Natural killer cell (primary cell): ENCODE measurements around the gene BSND. TPM values are rescaled to one million over a fixed set of nuclear protein-coding genes. Genes with fewer than 3 reads are reported as not detected.
"Not testable (repeated sequence)": the region's sequence is repeated elsewhere in the genome, so short reads cannot be mapped to it uniquely, and the experiment has no call there.

Experiments used
- ATAC-seq, 3 donors: fragments of 150-1000 bp in 2 of 3; fragments of 200-7000 bp in 1 of 3; cut with Tn5 transposase; 1 replicate in 1 of 3; 2 replicates in 2 of 3; pipeline ENCODE4 v1.10.0; 2021; ENCODE audit warnings: mild to moderate bottlenecking in 2 of 3, moderate library complexity in 2 of 3
- DNase-seq, 2 donors: peaks; one replicate each; pipeline versions ENCODE4 v3.0.0 to v3.0.0-alpha.2; 2013 to 2021; ENCODE audit warnings: mixed read lengths in 1 of 2
- H3K27ac ChIP-seq: one replicate; pipeline ENCODE4 v1.5.1; 2013; ENCODE audit warnings: mild to moderate bottlenecking, low read length
- H3K27me3 ChIP-seq: one replicate; pipeline ENCODE4 v1.6.1; 2013; ENCODE audit warnings: low read length; ENCODE audit not compliant: control insufficient read depth, insufficient read depth
- H3K36me3 ChIP-seq: one replicate; pipeline ENCODE4 v1.6.1; 2013; ENCODE audit warnings: low read length; ENCODE audit not compliant: control insufficient read depth, insufficient read depth
- H3K4me1 ChIP-seq: one replicate; pipeline ENCODE4 v1.6.1; 2013; ENCODE audit warnings: low read length; ENCODE audit not compliant: control insufficient read depth, insufficient read depth
- H3K4me3 ChIP-seq: one replicate; pipeline ENCODE4 v1.5.1; 2013; ENCODE audit warnings: low read length
- H3K9me3 ChIP-seq: one replicate; pipeline ENCODE4 v1.6.1; 2013; ENCODE audit warnings: low read length; ENCODE audit not compliant: control insufficient read depth, insufficient read depth
- H3K27ac Mint-ChIP-seq, 2 donors: one replicate each; pipeline ENCODE4 v1.8.0; 2022; ENCODE audit warnings: mild to moderate bottlenecking in 2 of 2, mixed read lengths in 2 of 2, moderate library complexity in 1 of 2
- H3K27me3 Mint-ChIP-seq, 2 donors: one replicate each; pipeline ENCODE4 v1.8.0; 2022; ENCODE audit warnings: low read depth in 2 of 2, mixed read lengths in 2 of 2
- H3K36me3 Mint-ChIP-seq: one replicate; pipeline ENCODE4 v1.8.0; 2022; ENCODE audit warnings: mixed read lengths
- H3K4me1 Mint-ChIP-seq, 2 donors: one replicate each; pipeline ENCODE4 v1.8.0; 2022; ENCODE audit warnings: mixed read lengths in 2 of 2
- H3K4me3 Mint-ChIP-seq: one replicate; pipeline ENCODE4 v1.8.0; 2022; ENCODE audit warnings: mild to moderate bottlenecking, moderate library complexity, mixed read lengths
- H3K9me3 Mint-ChIP-seq, 2 donors: one replicate each; pipeline ENCODE4 v1.8.0; 2022; ENCODE audit warnings: mixed read lengths in 2 of 2
- CTCF ChIP-seq: fragments of 200-600 bp; IDR thresholded peaks from one replicate; pipeline ENCODE4 v1.8.0; 2022; ENCODE audit warnings: antibody characterized with exemption
- WGBS: methylation state at CpG from one replicate; pipeline ENCODE4 v1.1.7; 2013; ENCODE audit warnings: missing lambda C conversion rate; ENCODE audit not compliant: insufficient coverage; 5-methylcytosine and 5-hydroxymethylcytosine counted together
- intact Hi-C: fragments of 100-400 bp; cut with micrococcal nuclease; formaldehyde crosslinking; loops from one replicate; pipeline ENCODE4 v1.14.2; 2022
- total RNA-seq, 4 donors: library from RNA; stranded (reverse); fragments of 120-200 nt in 1 of 4; gene quantifications; one replicate each; pipeline versions ENCODE4 v1.2.3 to v1.2.4, GENCODE V29; 2013 to 2022

The BSND gene
- total RNA-seq, 3 donors from 2014 or later (not counting 1 experiment from before 2014, with no cell fraction given) = not detected

- Histone ChIP-seq H3K36me3 (no peaks in the 10 kb centered on the region), H3K27ac (no peak overlapping the region), H3K9me3 (no peaks in the 10 kb centered on the region), H3K4me1 (no peaks in the 10 kb centered on the region), H3K4me3 (no peak overlapping the region), H3K27me3 (no peaks in the 10 kb centered on the region)
- no peaks in the 10 kb centered on the region for H3K4me1 Mint-ChIP-seq
- no peak overlapping the region for H3K27ac Mint-ChIP-seq
- no peak overlapping the region for H3K4me3 Mint-ChIP-seq
- intact Hi-C loops = no loop called here
- WGBS = 73% methylated on average over 12 of the region's 12 CpGs
- no peaks in the 10 kb centered on the region for H3K36me3 Mint-ChIP-seq
- no peak for TF ChIP-seq CTCF
- H3K9me3 Mint-ChIP-seq = no peaks in the 10 kb centered on the region
- no peak for ATAC-seq
- peaks cover 23 to 29% of the 10 kb centered on the region in 2 donors for H3K27me3 Mint-ChIP-seq
- DNase-seq = no peak
Measured at GRCh38 chr1:55015731-55016620, 17.2 kb downstream of the BSND start.

GRCh38 chr1:55018395-55018794 is 19.7 kb downstream of the BSND start:
- WGBS = 85% methylated on average over 9 of the region's 9 CpGs
- DNase-seq = no peak
- no peak for ATAC-seq
- Mint-ChIP-seq H3K36me3 (no peaks in the 10 kb centered on the region), H3K27ac (no peak overlapping the region), H3K4me3 (no peak overlapping the region), H3K9me3 (no peaks in the 10 kb centered on the region), H3K4me1 (no peaks in the 10 kb centered on the region), H3K27me3 (peaks cover 21 to 23% of the 10 kb centered on the region in 2 donors)
- Histone ChIP-seq H3K27me3 (no peaks in the 10 kb centered on the region), H3K4me3 (no peak overlapping the region), H3K9me3 (no peaks in the 10 kb centered on the region), H3K27ac (no peak overlapping the region), H3K36me3 (no peaks in the 10 kb centered on the region), H3K4me1 (no peaks in the 10 kb centered on the region)
- intact Hi-C loops = no loop called here
- no peak for TF ChIP-seq CTCF

- no peak overlapping the region for H3K27ac Mint-ChIP-seq
- H3K4me1 Mint-ChIP-seq = peaks cover 5 to 11% of the 10 kb centered on the region in 2 donors
- Histone ChIP-seq H3K27ac (no peak overlapping the region), H3K9me3 (no peaks in the 10 kb centered on the region), H3K27me3 (no peaks in the 10 kb centered on the region), H3K4me3 (no peak overlapping the region), H3K4me1 (no peaks in the 10 kb centered on the region), H3K36me3 (no peaks in the 10 kb centered on the region)
- no peaks in the 10 kb centered on the region for H3K9me3 Mint-ChIP-seq
- H3K36me3 Mint-ChIP-seq = no peaks in the 10 kb centered on the region
- DNase-seq = peak; percentile 58 to 73
- peak; percentile 89 to 100 (median 92) for ATAC-seq
- no peak overlapping the region for H3K4me3 Mint-ChIP-seq
- intact Hi-C loops = loop anchor here (2.0 kb wide), 1 partner anchor 77 kb away; no protein-coding TSS in a partner anchor
- peak; percentile 68 for TF ChIP-seq CTCF
- 62% methylated on average over 15 of the region's 15 CpGs for WGBS
- peaks cover 4 to 11% of the 10 kb centered on the region in 2 donors for H3K27me3 Mint-ChIP-seq
Measured at GRCh38 chr1:55021942-55022546, 23.3 kb downstream of the BSND start.

- H3K27me3 Mint-ChIP-seq, H3K36me3 ChIP-seq, H3K9me3 Mint-ChIP-seq, H3K4me3 ChIP-seq, intact Hi-C loops, H3K27me3 ChIP-seq, ATAC-seq, H3K27ac Mint-ChIP-seq, H3K4me3 Mint-ChIP-seq, DNase-seq, H3K4me1 ChIP-seq, H3K36me3 Mint-ChIP-seq, H3K9me3 ChIP-seq, H3K27ac ChIP-seq: not testable (repeated sequence)
- peaks cover 5 to 11% of the 10 kb centered on the region in 2 donors for H3K4me1 Mint-ChIP-seq
- 92% methylated on average over 9 of the region's 10 CpGs for WGBS
Measured at GRCh38 chr1:55024163-55024562, 25.4 kb downstream of the BSND start.

GRCh38 chr1:55026682-55027081 is 27.9 kb downstream of the BSND start:
- intact Hi-C loops, H3K27me3 ChIP-seq, H3K27ac ChIP-seq, H3K36me3 Mint-ChIP-seq, H3K9me3 ChIP-seq, H3K36me3 ChIP-seq, H3K4me3 ChIP-seq, ATAC-seq, H3K27ac Mint-ChIP-seq, DNase-seq, H3K9me3 Mint-ChIP-seq, H3K27me3 Mint-ChIP-seq, H3K4me3 Mint-ChIP-seq, H3K4me1 ChIP-seq: not testable (repeated sequence)
- WGBS = 100% methylated on average over 1 of the region's 3 CpGs
- H3K4me1 Mint-ChIP-seq = peaks cover 5 to 11% of the 10 kb centered on the region in 2 donors
